GM19395 (cell line): ENCODE results near the gene NEURL1B.
"Not testable (repeated sequence)": the region's sequence is repeated elsewhere in the genome, so short reads cannot be mapped to it uniquely, and the experiment has no call there.

ENCODE experiments used
- ATAC-seq: cut with Tn5 transposase; IDR thresholded peaks from one replicate; pipeline ENCODE4 v1.9.1; 2021; ENCODE audit warnings: mild to moderate bottlenecking, moderate library complexity; ENCODE audit not compliant: unreplicated experiment

The NEURL1B gene

GRCh38 chr5:172648013-172648381 lies 6.9 kb downstream of the NEURL1B start:
- ATAC-seq, result no peak

- ATAC-seq, result no peak
These were observed 7.7 kb downstream of the NEURL1B start for GRCh38 chr5:172648755-172649154.

- not testable (repeated sequence) for ATAC-seq
These were observed 15.4 kb downstream of the NEURL1B start for GRCh38 chr5:172656496-172656895.

GRCh38 chr5:172657524-172658233 lies 16.6 kb downstream of the NEURL1B start:
- ATAC-seq, result not testable (repeated sequence)

GRCh38 chr5:172658391-172658790 lies 17.3 kb downstream of the NEURL1B start:
- no peak for ATAC-seq

GRCh38 chr5:172658961-172659501 lies 18.0 kb downstream of the NEURL1B start:
- no peak for ATAC-seq

GRCh38 chr5:172659570-172659908 lies 18.5 kb downstream of the NEURL1B start:
- ATAC-seq, result no peak

- ATAC-seq, result no peak
These were observed 19.0 kb downstream of the NEURL1B start for GRCh38 chr5:172659909-172660628.

- no peak for ATAC-seq
These were observed 19.9 kb downstream of the NEURL1B start for GRCh38 chr5:172660974-172661373.

- ATAC-seq, result no peak
These were observed 20.5 kb downstream of the NEURL1B start for GRCh38 chr5:172661526-172661925.

- ATAC-seq, result no peak
These were observed 21.5 kb downstream of the NEURL1B start for GRCh38 chr5:172662596-172662995.

GRCh38 chr5:172664018-172664417 lies 23.0 kb downstream of the NEURL1B start:
- no peak for ATAC-seq

GRCh38 chr5:172664681-172665541 lies 23.8 kb downstream of the NEURL1B start:
- no peak for ATAC-seq

- no peak for ATAC-seq
These were observed 25.2 kb downstream of the NEURL1B start for GRCh38 chr5:172666251-172666650.

- no peak for ATAC-seq
These were observed 26.9 kb downstream of the NEURL1B start for GRCh38 chr5:172667786-172668593.

GRCh38 chr5:172668594-172669071 lies 27.6 kb downstream of the NEURL1B start:
- no peak for ATAC-seq

- no peak for ATAC-seq
These were observed 28.4 kb downstream of the NEURL1B start for GRCh38 chr5:172669386-172670004.

- ATAC-seq, result no peak
These were observed 28.9 kb downstream of the NEURL1B start for GRCh38 chr5:172670005-172670402.

GRCh38 chr5:172670444-172670843 lies 29.4 kb downstream of the NEURL1B start:
- no peak for ATAC-seq

- no peak for ATAC-seq
These were observed 30.0 kb downstream of the NEURL1B start for GRCh38 chr5:172671091-172671490.
